ENCODE results near the gene NLGN1.

The NLGN1 gene

GRCh38 chr3:173734895-173735294 is 337.4 kb downstream of the NLGN1 start:
- no peak overlapping the region for H3K27ac Mint-ChIP-seq
- no peak overlapping the region for H3K4me3 Mint-ChIP-seq
- DNase-seq (no peak), ATAC-seq (no peak)
- no peaks in the 10 kb centered on the region for H3K4me1 Mint-ChIP-seq
- peaks cover 6 to 7% of the 10 kb centered on the region in 2 donors for H3K9me3 Mint-ChIP-seq
- H3K27me3 Mint-ChIP-seq: no peaks in the 10 kb centered on the region

DNA sequence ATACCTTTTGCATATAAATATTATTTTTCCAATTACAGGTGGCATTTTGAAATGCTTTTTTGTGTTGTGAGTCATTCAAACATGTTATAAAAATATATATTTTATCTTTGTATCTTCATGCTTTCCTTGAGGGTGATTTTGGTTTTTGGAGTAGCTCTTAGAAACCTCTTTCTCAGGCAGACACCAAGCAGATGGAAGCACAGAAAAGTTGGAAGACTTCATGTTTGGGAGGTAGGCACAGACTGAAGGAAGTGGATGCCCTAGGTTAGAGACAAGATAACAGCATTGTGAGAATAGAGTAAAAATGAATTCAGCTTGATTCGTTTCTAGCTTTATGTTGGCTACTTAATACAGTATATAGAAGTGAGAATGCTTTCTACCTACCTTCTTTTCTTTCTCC is 338.3 kb downstream of the NLGN1 start:
- Mint-ChIP-seq H3K9me3 (peaks cover 6 to 7% of the 10 kb centered on the region in 2 donors), H3K27me3 (no peaks in the 10 kb centered on the region), H3K4me1 (no peaks in the 10 kb centered on the region), H3K27ac (no peak overlapping the region), H3K4me3 (no peak overlapping the region)
- ATAC-seq (no peak), DNase-seq (no peak)

- ATAC-seq (peak; percentile 54), DNase-seq (no peak)
- Mint-ChIP-seq H3K27ac (no peak overlapping the region), H3K4me1 (no peaks in the 10 kb centered on the region), H3K27me3 (no peaks in the 10 kb centered on the region), H3K9me3 (peaks cover 6 to 7% of the 10 kb centered on the region in 2 donors), H3K4me3 (no peak overlapping the region)
Observed at GRCh38 chr3:173737167-173737808, 339.7 kb downstream of the NLGN1 start.

DNA sequence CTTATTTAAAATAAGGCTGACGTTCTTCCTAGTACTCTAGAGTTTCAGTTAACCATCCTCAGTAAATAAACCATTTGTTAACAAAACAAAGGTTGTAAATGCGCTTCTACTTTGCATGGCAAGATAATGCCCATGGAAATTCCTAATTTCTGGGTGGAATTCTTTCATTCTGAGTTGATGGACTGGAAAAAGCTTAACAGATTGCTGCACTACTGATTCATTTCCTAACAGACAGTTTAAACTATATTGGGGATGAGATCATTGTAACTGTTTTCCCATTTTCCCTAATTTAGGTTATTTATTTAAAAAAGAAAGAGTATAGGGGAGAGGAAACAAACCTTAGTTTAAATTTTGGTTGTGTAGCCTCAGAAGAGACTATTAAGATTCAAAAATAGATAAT is 342.2 kb downstream of the NLGN1 start:
- H3K4me3 Mint-ChIP-seq: no peak overlapping the region
- no peak for ATAC-seq
- H3K9me3 Mint-ChIP-seq: peaks cover 6 to 7% of the 10 kb centered on the region in 2 donors
- no peak for DNase-seq
- H3K4me1 Mint-ChIP-seq: no peaks in the 10 kb centered on the region
- H3K27ac Mint-ChIP-seq: no peak overlapping the region
- H3K27me3 Mint-ChIP-seq: no peaks in the 10 kb centered on the region

DNA sequence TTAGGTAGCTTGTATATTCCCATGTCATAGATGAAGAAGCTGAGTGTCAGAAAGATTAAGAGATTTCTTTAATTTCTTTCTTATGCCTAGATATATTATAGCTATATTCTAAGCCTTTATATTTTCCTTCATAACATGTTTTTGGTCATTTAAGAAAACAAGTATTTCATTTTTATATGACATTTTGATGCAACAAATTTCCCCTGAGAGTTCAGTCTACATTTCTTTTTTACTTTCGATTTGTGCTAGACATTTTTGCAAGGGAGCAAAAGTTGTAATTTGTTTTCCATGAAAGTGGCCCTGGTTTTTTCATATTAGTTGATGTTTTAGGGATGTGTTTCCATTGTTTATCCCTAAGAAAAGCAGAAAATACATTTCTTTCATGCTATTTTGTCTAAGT is 344.9 kb downstream of the NLGN1 start:
- Mint-ChIP-seq H3K27me3 (no peaks in the 10 kb centered on the region), H3K4me1 (no peaks in the 10 kb centered on the region), H3K4me3 (no peak overlapping the region), H3K9me3 (peaks cover 6 to 7% of the 10 kb centered on the region in 2 donors), H3K27ac (no peak overlapping the region)
- ATAC-seq (no peak), DNase-seq (no peak)

DNA sequence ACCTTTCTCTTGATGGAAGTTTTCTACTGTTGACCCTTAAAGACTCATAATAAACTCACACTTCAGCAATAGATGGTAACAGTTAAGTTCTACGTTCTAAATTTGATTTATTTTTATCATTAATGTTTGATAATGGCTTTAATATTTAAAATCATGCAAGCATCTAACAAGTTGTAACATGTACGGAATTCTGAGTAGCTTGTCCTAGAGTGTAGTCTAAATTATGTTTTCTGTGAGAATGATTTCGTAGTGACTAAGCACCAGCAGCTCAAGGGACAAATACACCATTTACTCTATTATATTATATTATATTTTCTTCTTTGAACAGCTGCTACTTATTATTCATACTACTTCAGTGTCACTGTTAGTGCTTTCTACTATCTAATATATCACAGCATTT is 345.6 kb downstream of the NLGN1 start:
- H3K27ac Mint-ChIP-seq: no peak overlapping the region
- no peaks in the 10 kb centered on the region for H3K4me1 Mint-ChIP-seq
- peaks cover 6 to 7% of the 10 kb centered on the region in 2 donors for H3K9me3 Mint-ChIP-seq
- DNase-seq (no peak), ATAC-seq (no peak)
- H3K4me3 Mint-ChIP-seq: no peak overlapping the region
- H3K27me3 Mint-ChIP-seq: no peaks in the 10 kb centered on the region

DNA sequence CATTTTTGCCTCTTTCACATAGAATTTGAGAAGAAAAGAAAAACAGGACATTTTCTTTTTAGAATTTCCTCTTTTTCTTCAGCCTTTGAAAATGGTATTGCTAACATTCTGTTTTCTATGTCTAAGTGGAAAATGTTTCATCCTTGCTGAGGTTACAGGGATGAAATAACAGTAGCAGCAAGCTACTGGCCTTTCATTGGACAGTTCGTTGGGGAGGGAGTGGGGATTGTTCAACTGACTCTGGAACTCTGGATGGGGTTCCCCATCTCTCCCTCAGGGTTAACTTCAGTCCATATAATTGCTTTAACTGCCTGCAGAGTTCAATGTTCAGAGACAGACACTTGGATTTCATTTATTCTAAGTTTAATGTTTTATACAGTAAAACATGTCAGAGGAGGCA is 346.0 kb downstream of the NLGN1 start:
- H3K4me1 Mint-ChIP-seq: no peaks in the 10 kb centered on the region
- H3K4me3 Mint-ChIP-seq: no peak overlapping the region
- no peaks in the 10 kb centered on the region for H3K27me3 Mint-ChIP-seq
- DNase-seq: no peak
- no peak overlapping the region for H3K27ac Mint-ChIP-seq
- H3K9me3 Mint-ChIP-seq: peaks cover 5 to 7% of the 10 kb centered on the region in 2 donors
- no peak for ATAC-seq

DNA sequence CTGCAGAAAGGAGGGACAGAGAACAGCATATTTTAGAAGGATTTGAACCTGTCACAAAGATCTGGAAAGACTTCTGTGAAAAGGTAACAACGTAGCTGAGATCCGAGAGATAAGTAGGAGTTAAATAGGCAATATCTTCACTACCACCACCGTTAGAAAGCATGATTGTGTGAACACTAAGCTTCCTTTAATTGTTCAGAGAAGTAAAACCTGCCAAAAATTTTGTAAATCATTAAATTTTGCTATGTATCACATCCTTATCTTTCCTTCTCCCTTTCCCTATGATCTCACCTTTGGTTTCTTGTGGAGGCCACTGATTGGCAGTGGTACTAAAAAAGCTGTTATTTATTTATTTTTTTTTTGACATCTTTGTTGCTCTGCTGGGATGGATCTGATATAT is 346.9 kb downstream of the NLGN1 start:
- ATAC-seq (no peak), DNase-seq (no peak)
- H3K4me3 Mint-ChIP-seq: no peak overlapping the region
- H3K9me3 Mint-ChIP-seq: no peaks in the 10 kb centered on the region
- no peak overlapping the region for H3K27ac Mint-ChIP-seq
- H3K27me3 Mint-ChIP-seq: no peaks in the 10 kb centered on the region
- no peaks in the 10 kb centered on the region for H3K4me1 Mint-ChIP-seq

DNA sequence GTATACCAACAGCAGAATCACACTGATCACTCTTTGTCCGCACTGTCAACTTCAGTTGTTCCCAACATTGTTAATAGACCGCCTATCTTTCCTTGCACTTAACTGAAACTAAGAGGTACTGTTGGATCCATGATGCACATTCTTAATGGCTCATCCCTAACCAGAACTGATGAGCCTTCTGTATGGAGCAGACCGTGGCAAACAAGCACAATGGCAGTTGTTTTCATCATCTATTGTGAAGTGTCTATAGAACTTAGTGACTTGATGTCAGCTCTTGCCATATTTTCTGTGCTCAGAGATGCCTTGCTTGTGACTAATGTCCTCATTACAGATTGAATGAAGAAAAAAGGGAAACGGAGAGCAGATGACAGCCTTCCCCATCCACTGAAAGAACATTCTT is 347.4 kb downstream of the NLGN1 start:
- H3K4me1 Mint-ChIP-seq: no peaks in the 10 kb centered on the region
- ATAC-seq (no peak), DNase-seq (no peak)
- H3K27ac Mint-ChIP-seq: peak overlapping the region in 1 of 2 donors; percentile 60
- H3K27me3 Mint-ChIP-seq: no peaks in the 10 kb centered on the region
- H3K4me3 Mint-ChIP-seq: no peak overlapping the region
- no peaks in the 10 kb centered on the region for H3K9me3 Mint-ChIP-seq

DNA sequence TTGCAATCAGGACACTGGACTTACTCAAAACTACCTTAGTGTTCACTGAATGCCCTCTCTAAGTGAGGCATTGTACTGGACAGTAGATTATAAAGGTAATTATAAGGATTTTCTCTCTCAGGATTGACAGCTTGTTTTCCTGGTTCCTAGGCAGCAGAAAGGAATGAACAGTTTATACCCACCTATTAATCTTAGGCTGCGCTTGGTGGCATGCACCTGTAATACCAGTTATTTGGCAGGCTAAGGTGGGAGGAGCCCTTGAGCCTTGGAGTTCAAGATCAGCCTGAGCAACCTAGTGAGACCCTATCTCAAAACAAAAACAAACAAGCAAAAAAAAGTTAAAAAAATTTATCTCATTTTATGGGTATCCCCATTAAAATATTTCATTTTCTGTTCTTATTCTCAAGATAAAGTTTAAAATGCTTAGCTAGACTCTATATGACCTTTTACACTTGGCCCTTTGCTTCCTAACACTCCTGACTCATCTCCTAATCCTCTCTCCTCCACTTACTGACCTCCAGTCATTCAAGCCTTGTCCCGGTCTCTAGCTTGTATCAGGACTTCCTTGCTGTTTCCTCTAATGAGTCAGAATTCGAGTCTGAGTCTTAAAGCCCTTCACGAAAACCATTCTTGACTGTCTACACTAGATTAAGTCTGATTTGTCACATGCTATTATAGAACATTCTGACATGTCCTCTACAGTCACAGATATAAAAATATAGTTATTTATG is 348.6 kb downstream of the NLGN1 start:
- no peak for DNase-seq

DNA sequence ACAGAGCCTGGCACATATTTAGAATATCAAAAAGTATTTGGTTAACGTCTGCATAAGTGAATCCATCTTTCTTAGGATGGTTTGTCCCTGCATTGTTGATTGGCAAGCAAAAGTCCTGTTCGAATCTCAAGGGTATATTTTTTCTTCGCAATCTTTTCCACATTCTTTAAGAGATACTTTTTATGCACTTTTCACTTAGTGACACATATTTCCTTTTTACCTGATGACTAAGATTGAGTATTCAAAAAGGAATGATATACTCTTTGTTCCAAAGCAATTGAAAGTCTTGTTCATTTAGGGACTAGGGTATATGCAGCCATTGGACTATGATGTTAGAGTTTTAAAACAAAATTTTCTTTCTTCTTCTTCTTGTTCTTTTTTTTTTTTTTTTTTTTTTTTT is 349.9 kb downstream of the NLGN1 start:
- no peak for ATAC-seq
- Mint-ChIP-seq H3K27ac (no peak overlapping the region), H3K9me3 (no peaks in the 10 kb centered on the region), H3K4me3 (no peak overlapping the region), H3K4me1 (no peaks in the 10 kb centered on the region), H3K27me3 (no peaks in the 10 kb centered on the region)
- no peak for DNase-seq

More for the DNA sequence above, 348.6 kb downstream of the NLGN1 start:
- H3K4me3 Mint-ChIP-seq: no peak overlapping the region
- no peak for ATAC-seq
- H3K4me1 Mint-ChIP-seq: no peaks in the 10 kb centered on the region
- H3K27me3 Mint-ChIP-seq: no peaks in the 10 kb centered on the region
- no peak overlapping the region for H3K27ac Mint-ChIP-seq
- H3K9me3 Mint-ChIP-seq: no peaks in the 10 kb centered on the region

DNA sequence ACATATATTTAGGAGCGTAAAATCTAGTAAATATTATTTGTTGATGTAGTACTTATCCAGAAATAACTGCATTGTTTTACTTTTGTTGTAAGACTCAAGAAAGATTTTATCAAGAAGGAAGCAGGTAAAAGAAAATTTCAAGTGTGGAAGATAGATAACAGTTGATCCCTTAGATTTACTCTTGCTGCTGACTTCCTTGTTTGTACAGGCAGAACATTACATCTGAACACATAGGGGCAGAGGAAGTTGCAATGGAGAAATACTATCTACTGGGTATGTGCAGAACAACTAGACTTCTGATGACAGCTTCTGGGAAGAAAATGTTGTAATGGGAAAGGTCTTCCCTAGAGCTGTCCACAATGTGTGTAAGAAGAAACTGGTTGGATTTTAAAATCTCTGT is 350.6 kb downstream of the NLGN1 start:
- Mint-ChIP-seq H3K9me3 (no peaks in the 10 kb centered on the region), H3K4me3 (no peak overlapping the region), H3K27me3 (no peaks in the 10 kb centered on the region), H3K27ac (no peak overlapping the region), H3K4me1 (no peaks in the 10 kb centered on the region)
- DNase-seq: no peak
- ATAC-seq: no peak

GRCh38 chr3:173750095-173750494 is 352.6 kb downstream of the NLGN1 start:
- Mint-ChIP-seq H3K27ac (no peak overlapping the region), H3K4me1 (no peaks in the 10 kb centered on the region), H3K4me3 (no peak overlapping the region), H3K9me3 (no peaks in the 10 kb centered on the region), H3K27me3 (no peaks in the 10 kb centered on the region)
- ATAC-seq: no peak
- DNase-seq: no peak

GRCh38 chr3:173750591-173750990 is 353.0 kb downstream of the NLGN1 start:
- Mint-ChIP-seq H3K4me3 (no peak overlapping the region), H3K9me3 (no peaks in the 10 kb centered on the region), H3K27ac (no peak overlapping the region), H3K4me1 (no peaks in the 10 kb centered on the region), H3K27me3 (no peaks in the 10 kb centered on the region)
- DNase-seq (no peak), ATAC-seq (no peak)

- Mint-ChIP-seq H3K27ac (no peak overlapping the region), H3K9me3 (no peaks in the 10 kb centered on the region), H3K4me1 (no peaks in the 10 kb centered on the region), H3K4me3 (no peak overlapping the region), H3K27me3 (no peaks in the 10 kb centered on the region)
- ATAC-seq (no peak), DNase-seq (no peak)
Observed at GRCh38 chr3:173753593-173753992, 356.0 kb downstream of the NLGN1 start.

DNA sequence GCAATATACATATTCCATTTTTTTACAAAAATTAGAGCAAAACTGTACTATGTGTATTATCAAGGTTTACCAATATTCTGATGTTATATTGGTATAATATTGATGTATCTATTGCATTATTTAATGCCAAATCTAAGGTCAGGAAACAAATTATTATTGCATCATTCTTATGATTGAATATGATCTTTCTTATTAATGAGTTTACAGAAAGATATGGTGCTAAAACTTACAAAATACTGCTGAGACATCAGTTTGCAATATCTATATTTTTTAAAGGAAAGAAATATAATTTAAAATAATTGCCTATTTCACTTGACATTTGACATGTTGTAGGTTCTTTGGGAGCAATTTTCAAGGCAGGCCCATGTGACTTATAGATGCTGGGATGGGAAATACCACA is 357.6 kb downstream of the NLGN1 start:
- Mint-ChIP-seq H3K4me3 (no peak overlapping the region), H3K4me1 (no peaks in the 10 kb centered on the region), H3K9me3 (no peaks in the 10 kb centered on the region), H3K27me3 (no peaks in the 10 kb centered on the region), H3K27ac (no peak overlapping the region)
- ATAC-seq: no peak
- DNase-seq: no peak

GRCh38 chr3:173761161-173761560 is 363.6 kb downstream of the NLGN1 start:
- Mint-ChIP-seq H3K9me3 (peaks cover 0 to 5% of the 10 kb centered on the region in 2 donors), H3K27ac (no peak overlapping the region), H3K4me1 (no peaks in the 10 kb centered on the region), H3K27me3 (no peaks in the 10 kb centered on the region), H3K4me3 (no peak overlapping the region)
- ATAC-seq (no peak), DNase-seq (no peak)

Data from stimulated activated naive CD8-positive, alpha-beta T cell treated with anti-CD3 and anti-CD28 coated beads, Interleukin-15, amount 100 ng/mL, for 72 hours (primary cell).